Endometrial microvascular endothelial cells (primary cell): Measurements from ENCODE around the gene TUBGCP2. TPM values are rescaled to one million over a fixed set of nuclear protein-coding genes. Genes with fewer than 3 reads are reported as not detected.
"Not testable (repeated sequence)": the region's sequence is repeated elsewhere in the genome, so short reads cannot be mapped to it uniquely, and the experiment has no call there.

ENCODE experiments used
- in situ Hi-C: cut with HindIII; loops from 2 replicates; pipeline ENCODE4 v1.10.0; 2017; ENCODE audit warnings: low sequenced_read_pairs, low pct_unique_long_range_greater_than_20kb; ENCODE audit errors: inconsistent ontology term
- total RNA-seq: library from RNA; depleted of rRNA; stranded (reverse); fragments of >200 nt; gene quantifications from one replicate; pipeline ENCODE4 v1.2.3, GENCODE V29; 2015; ENCODE audit errors: inconsistent ontology term

The TUBGCP2 gene
- total RNA-seq, 1 donor from 2014 or later = 63.8 TPM

DNA sequence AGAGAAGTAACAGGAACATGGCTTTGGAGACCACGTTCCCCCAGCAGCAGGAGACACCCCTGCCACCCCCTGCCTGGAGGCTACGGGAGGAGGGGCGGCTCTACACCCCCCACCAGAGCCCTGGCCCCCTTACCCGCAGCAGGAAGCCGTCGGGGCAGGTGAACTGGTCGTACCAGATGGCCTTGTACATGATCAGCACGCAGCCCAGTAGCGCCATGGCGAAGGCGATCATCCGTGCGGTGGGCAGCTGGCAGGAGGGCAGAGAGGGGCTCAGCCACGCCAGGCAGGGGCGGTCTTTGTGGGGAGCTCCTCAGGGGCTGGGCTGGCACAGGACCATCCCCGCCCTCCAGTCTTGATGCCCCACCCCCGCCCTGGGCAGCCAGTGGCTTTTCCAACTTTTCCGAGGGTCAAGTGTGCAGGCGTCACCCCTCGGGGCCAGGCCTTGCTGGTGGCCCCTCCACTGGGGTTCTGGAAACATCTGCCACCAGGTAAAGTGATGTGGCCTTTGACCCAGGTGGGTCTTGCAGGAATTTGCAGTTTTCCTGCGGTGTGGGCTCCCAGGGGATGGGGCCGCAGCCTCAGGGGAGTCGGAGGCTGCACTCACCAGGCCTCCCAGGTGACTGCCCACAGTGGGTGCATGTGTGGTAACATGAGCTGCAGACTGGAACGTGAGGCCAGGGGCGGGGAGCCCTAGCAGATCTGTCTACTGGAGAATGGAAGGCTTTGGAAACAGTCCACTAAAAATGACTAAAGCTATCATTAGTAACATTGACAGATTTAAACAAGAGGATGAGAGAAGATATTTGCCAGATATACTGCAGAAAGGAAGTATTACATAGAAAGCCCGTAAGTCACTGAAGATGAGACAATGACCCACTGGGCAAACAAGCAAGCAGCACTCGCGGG, 18.3 kb upstream of the TUBGCP2 start:
- in situ Hi-C loops = no loop called here

DNA sequence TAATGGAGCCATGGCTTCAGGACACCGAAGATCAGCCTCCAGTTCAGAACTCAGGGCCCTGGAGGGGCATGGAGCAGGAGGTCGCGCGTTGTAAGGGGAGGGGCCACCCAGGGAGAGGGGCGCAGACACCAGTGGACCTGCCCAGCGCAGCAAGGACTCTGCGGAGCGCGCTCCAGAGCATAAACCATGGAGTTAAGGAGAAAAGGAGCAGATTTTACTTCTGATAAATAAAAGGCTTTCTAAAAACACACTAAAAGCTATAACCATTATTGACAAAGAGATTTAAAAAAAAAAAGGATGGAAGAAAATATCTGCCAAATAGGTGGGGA, 17.5 kb upstream of the TUBGCP2 start:
- in situ Hi-C loops = no loop called here

DNA sequence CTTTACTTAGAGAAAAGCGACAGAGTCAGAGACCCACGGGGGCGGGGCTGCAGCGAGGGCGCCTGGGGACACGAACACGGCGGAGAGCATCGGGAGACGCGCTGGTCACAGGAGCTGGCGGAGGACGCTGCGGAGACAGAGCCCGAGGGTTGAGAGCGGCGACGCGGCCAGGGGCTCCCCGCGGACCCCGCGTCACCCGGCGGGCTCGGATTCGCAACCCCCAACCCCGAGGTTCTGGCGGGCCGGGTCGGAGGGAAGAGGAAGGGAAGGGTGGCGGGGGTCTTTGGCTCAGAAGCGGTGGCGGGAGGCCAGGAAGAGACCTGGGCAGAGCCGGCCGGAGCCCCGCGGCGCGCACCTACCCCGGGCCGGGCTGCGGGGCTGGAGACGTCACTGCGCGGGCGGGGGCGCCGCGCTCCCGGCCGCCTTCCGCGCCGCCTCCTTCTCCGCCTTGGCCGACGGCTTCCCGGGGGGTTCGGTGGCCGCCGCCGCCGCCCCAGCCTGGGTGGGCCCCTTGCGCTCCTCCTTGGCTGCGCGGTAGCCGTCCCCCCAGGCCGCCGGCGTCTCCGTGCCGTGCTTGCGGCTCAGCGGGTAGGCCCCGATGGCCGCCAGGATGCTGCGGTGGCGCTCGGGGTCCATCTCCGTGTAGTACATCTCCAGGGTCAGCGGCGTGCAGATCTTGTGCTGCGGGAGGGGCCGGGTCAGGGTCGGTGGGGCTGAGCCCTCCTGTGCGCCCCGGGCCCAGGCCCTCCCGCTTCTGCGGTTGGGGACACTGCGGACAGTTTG, 17.0 kb upstream of the TUBGCP2 start:
- in situ Hi-C loops = no loop called here

DNA sequence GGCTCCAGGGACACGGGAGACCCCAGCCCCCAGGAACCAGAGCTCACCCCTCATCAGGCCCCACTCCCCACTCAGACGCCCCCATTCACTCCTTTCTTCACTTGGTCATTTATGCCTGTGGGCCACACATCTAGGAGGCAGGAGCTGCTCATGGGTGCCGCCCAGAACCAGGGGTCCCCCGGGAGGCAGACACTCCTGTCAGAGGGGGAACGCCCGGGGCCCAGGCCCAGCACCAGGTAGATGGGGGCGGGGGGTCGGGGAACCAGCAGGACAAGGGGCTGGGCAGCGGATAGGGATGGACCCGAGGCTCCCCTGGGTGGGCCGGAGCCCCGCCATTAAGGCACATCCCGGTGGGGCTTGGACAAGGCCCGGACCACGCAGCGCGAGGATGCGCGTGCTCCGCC, 16.2 kb upstream of the TUBGCP2 start:
- in situ Hi-C loops = no loop called here

DNA sequence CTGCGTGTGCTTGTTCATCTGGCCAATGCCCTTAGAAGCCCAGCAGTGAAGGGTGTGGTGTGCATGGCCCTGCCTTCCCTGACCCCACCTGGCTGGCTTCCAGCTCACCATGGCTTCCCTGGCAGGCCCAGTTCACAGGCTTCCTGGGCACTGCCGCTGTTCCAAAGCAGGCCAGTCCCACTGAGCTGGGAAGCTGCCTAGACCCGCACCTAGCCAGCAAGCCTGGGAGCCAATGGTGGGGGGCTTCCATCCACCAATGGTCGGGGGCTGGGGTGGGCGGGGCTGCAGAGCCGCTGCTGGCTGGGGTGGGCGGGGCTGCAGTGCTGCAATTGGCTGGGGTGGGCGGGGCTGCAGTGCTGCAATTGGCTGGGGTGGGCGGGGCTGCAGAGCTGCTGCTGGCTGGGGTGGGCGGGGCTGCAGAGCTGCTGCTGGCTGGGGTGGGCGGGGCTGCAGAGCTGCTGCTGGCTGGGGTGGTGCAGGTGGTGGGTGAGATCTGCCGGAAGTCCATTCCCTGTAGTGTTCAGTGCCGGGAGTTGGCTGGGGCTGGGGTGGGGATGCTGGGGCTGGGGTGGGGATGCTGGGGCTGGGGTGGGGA, 15.6 kb upstream of the TUBGCP2 start:
- in situ Hi-C loops = no loop called here

DNA sequence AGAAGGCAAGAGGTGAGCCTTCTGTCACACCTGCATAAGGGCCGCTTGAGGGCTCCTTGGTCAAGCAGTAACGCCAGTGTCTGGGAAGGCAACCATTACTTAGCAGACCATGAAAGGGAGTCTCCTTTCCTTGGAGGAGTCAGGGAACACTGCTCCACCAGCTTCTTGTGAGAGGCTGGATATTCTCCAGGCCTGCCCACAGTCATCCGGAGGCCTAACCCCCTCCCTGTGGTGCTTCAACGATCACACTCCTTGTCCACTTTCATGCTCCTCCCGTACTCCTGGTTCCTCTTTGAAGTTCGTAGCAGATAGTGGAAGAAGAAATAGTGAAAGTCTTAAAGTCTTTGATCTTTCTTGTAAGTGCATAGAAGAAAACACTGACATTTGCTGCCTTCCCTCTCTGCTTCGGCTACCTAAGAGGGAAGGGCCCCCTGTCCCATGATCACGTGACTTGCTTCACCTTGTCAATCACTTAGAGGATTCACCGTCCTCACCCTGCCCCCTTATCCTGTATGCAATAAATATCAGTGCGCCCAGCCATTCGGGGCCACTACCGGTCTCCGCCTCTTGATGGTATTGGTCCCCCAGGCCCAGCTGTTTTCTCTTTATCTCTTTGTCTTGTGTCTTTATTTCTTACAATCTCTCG, 13.5 kb upstream of the TUBGCP2 start:
- in situ Hi-C loops = not testable (repeated sequence)

DNA sequence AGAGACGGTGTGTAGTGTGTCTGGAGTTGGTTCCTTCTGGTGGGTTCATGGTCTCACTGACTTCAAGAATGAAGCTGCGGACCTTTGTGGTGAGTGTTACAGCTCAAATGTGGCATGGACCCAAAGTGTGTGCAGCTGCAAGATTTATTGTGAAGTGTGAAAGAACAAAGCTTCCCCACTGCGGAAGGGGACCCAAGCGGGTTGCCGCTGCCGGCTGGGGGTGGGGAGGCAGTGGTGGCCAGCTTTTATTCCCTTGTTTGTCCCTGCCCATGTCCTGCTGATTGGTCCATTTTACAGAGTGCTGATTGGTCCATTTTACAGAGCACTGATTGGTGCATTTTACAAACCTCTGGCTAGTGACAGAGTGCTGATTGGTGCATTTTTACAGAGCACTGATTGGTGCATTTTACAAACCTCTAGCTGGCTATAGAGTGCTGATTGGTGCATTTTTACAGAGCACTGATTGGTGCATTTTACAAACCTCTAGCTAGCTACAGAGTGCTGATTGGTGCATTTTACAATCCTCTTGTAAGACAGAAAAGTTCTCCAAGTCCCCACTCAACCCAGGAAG, 12.3 kb upstream of the TUBGCP2 start:
- in situ Hi-C loops = not testable (repeated sequence)

DNA sequence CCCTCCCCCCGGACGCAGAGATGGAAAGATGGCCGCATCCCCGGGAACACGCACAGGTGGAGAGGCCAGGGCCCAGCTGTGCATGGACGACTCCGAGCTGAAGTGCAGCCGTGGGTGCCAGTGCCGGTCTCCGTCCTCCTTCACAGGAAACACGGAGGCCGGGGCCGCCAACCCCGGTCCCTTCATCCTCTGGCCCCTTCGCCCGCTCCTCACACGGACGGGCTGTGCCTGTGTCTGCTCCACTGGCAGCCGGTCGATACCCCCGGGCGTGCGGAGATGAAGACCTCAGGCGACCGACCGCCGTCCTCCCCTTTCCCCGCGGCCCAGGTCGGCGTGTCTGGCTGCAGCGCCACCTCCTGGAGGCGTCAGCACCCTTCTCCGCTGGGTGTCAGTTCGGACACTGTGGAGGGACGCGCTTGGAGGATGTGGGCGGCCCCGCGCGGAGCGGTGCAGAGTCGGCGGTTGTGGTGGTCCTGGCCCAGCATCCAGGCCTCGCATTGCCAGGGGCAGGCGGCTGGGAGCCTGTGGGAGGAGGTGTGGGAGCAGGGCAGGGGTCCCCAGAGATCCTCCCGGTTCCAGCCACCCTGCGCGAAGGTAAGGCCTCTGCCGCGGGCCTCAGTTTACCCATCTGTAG, 9.9 kb upstream of the TUBGCP2 start:
- in situ Hi-C loops = no loop called here

DNA sequence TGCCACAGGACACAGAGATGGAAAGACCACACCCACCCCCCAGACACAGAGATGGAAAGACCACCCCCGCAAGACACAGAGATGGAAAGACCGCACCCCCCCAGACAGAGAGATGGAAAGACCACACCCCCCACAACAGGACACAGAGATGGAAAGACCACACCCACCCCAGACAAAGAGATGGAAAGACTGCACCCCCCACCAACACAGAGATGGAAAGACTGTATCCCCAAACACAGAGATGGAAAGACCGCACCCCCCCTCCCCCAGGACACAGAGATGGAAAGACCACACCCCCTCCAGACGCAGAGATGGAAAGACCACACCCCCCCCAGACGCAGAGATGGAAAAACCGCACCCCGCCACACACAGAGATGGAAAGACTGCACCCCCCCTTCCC, 8.1 kb upstream of the TUBGCP2 start:
- in situ Hi-C loops = no loop called here

DNA sequence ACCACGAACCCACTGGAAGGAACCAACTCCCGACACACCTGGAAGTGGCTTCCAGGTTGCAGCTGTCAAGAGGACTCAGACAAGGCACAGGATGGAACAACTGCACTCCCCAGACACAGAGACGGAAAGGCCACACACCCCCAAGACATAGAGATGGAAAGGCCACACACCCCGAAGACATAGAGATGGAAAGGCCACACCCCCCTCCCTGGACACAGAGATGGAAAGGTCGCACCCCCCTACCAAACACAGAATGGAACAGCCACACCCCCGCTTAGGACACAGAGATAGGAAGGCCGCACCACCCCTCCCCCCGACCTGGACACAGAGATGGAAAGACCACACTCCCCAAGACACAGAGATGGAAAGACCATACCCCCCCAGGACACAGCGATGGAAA, 7.6 kb upstream of the TUBGCP2 start:
- in situ Hi-C loops = no loop called here

DNA sequence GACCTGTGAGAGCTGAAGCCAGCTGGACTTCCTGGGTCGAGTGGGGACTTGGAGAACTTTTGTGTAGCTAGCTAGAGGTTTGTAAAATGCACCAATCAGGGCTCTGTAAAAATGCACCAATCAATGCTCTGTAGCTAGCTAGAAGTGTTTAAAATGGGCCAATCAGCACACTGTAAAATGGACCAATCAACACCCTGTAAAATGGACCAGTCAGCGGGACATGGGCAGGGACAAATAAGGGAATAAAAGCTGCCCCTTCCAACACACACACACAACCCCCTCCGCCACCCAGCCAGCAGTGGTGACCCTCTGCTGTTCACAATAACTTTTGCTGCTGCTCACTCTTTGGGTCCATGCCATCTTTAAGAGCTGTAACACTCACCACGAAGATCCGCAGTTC, 7.2 kb upstream of the TUBGCP2 start:
- in situ Hi-C loops = no loop called here

DNA sequence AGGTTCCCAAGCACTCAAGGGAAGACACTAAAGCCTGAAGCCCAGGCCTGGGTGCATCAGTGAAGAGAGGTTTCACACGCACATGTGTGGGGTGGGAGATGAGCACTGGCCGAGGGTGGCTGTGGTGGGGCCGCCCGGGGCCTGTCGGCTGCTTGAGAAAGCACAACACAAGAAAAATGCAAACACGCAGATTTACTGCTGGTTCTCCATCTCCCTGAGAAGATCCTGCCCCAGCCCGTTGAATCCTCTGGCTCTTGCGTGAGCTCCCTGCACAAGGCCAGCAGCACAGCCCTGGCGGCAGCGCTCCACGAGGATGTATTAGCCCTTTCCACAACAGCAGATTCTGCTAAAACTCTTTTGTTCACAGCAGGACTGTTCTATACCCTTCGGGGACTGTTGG, 6.2 kb upstream of the TUBGCP2 start:
- in situ Hi-C loops = no loop called here

DNA sequence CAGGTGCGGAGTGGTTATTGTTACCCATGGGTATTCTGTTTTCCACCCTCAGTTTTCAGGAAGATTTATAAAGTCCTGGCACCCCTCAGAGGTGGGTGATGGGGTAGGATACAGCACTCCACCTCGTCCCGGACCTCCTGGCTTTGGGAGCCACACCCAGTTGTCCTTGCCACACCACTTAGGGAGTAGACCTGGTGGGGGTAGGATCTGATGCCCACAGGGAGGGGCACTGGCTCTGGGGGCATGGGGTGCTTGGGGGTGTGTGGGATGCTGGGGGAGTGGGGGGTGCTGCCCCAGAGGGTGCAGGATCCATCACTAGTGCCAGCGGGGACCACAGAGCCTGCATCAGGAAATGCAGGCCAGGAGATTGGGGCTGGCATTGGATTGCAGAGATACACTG, 4.5 kb upstream of the TUBGCP2 start:
- in situ Hi-C loops = no loop called here

DNA sequence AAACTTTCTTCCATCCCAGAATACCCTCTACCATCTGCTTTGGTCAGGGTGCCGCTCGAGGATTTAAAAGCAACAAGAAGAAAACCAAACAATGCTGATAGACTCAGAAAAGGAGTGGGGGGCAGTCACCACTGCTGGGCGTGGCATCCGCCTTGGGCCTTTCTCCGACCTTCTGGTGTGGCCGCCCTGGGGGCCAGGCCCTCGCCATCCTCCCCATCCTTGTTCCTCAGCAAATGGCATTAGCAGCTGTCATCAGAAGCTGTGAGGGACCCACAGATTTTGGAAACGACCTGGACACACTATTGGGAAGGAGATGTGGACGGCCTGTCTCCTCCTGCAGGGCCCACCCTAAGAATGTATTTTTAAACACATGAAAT, 4.1 kb upstream of the TUBGCP2 start:
- in situ Hi-C loops = no loop called here

DNA sequence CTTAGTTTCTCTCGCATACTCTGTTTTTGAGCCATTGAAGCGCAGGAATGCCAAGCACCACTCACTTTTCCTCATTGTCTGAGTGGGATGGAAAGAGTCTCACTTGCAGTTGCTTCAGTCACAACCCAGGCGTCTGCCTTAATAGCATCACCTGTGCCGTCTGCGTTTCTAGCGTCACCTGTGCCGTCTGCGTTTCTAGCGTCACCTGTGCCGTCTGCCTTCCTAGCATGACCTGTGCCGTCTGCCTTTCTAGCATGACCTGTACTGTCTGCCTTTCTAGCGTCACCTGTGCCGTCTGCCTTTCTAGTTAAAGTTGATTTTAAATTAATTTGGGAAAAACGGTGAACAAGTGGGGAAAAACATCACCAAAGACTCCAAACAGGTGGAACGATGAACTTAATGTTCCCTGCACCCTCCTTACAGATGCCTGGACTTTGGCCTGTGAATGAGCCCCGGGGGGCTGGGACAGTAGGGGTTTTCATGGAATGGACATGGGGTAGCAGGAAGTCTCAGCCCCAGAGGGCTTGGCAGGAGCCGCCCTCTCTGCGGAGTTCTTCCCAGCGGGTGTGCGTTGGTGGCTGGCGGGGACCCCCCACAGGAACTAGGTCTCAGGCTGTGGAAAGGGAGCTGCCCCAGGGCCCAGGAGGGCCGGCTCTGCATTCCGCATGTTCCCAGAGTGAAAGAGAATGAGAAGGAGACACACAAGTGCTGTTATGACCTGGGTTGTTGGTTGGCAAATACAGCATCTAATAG, 3.5 kb upstream of the TUBGCP2 start:
- in situ Hi-C loops = no loop called here

DNA sequence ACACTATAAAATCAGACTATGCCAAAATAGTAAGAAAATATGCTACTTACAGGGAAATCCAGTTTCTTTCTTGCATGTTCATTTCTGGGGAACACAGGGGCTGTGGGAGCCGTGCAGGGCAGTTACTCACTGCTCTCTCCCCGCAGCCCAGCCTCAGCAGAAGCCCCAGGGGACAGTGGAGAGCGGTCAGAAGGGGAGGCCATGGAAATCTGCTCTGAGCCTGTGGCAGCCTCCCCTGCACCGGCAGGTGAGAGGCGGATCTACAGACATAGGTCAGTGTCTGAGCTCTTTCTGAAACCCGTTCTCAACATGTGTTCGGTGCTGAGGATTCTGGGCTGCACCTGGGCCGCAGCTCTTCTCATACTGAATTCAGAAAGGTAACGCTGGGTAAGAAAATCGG, 2.9 kb upstream of the TUBGCP2 start:
- in situ Hi-C loops = no loop called here

DNA sequence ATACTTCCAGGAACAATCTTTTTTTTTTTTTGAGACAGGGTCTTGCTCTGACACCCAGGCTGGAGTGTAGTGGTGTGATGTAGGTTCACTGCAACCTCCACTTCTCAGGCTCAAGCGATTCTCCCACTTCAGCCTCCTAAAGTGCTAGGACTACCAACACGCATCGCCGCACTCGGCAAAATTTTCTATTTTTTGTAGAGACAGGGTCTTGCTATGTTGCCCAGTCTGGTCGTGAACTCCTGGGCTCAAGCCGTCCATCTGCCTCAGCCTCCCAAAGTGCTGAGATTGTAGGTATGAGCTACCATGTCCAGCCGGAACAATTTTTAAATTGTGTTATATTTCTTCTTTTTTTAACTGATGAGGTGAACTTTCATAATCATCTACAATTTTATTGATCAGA, 2.1 kb upstream of the TUBGCP2 start:
- in situ Hi-C loops = no loop called here

DNA sequence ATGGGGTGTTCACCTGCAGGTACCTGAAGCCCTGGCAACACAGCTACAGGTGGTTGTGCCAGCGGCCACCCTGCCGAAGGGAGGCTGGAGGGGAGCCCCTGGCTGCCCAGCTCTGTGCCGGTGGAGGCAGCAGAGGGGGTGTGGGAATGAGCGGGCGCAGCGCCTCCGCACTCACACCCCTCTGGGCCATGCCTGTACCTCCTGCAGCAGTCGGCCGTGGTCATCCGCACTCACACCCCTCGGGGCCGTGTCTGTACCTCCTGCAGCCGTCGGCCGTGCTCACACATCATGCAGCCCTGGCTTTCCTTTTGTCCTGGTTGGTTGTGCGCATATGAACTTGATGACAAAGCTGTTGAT, 1.7 kb upstream of the TUBGCP2 start:
- in situ Hi-C loops = no loop called here
